SK-N-SH (cell line): Measurements from ENCODE around the gene TRMU. TPM values are rescaled to one million over a fixed set of nuclear protein-coding genes. Genes with fewer than 3 reads are reported as not detected.

ENCODE experiments used
- CTCF ChIA-PET: fragments of 300-600, 350-600 bp; formaldehyde crosslinking; extraction: SDS; loops from one replicate; lab custom pipeline; 2021; lab: Yijun Ruan, JAX
- POLR2A ChIA-PET: fragments of 350-600 bp; sonication (Branson Sonifier 250); formaldehyde crosslinking; extraction: SDS; loops from one replicate; lab custom pipeline; 2020; ENCODE audit warnings: antibody characterized with exemption, inconsistent platforms; lab: Yijun Ruan, JAX
- DNase-seq: peaks from one replicate; pipeline ENCODE4 v3.0.0; 2012
- H2AFZ ChIP-seq: fragments of 200-600 bp; sonication (generic); 2 replicates; pipeline ENCODE4 v1.8.1; 2016; ENCODE audit warnings: antibody characterized with exemption, mild to moderate bottlenecking, low read depth
- H3F3A ChIP-seq: fragments of 200-600 bp; sonication (generic); replicated peaks from 2 replicates; pipeline ENCODE3; 2016; ENCODE audit warnings: antibody characterized with exemption, mild to moderate bottlenecking; ENCODE audit not compliant: insufficient read depth
- H3K27ac ChIP-seq, 2 experiments: fragments of 200-500 bp in 1 of 2; fragments of 200-600 bp in 1 of 2; sonication (Bioruptor generic) in 1 of 2; sonication (generic), shearing (Covaris generic) in 1 of 2; 2 replicates each; pipeline versions ENCODE4 v1.5.1 to v1.6.1; 2014 to 2016; ENCODE audit warnings: low read depth in 2 of 2, inconsistent platforms in 1 of 2, low read length in 1 of 2, mild to moderate bottlenecking in 1 of 2, mixed read lengths in 1 of 2
- H3K27me3 ChIP-seq: fragments of 200-600 bp; sonication (generic), shearing (Covaris generic); 2 replicates; pipeline ENCODE4 v1.6.1; 2016; ENCODE audit warnings: mixed run types; ENCODE audit not compliant: insufficient read depth
- H3K36me3 ChIP-seq, 2 experiments: fragments of 200-500 bp in 1 of 2; fragments of 200-600 bp in 1 of 2; sonication (Bioruptor generic) in 1 of 2; sonication (generic) in 1 of 2; replicated peaks in 1 of 2; 2 replicates each; pipeline versions ENCODE3 to v1.5.1; 2014 to 2016; ENCODE audit warnings: low read length in 1 of 2, mild to moderate bottlenecking in 1 of 2; ENCODE audit not compliant: insufficient read depth in 2 of 2, control insufficient read depth in 1 of 2
- H3K4me1 ChIP-seq, 2 experiments: fragments of 200-500 bp in 1 of 2; fragments of 200-600 bp in 1 of 2; sonication (Bioruptor generic) in 1 of 2; sonication (generic), shearing (Covaris generic) in 1 of 2; 2 replicates each; pipeline versions ENCODE4 v1.5.1 to v1.6.1; 2014 to 2016; ENCODE audit warnings: low read depth in 1 of 2, low read length in 1 of 2, mixed run types in 1 of 2; ENCODE audit not compliant: insufficient read depth in 2 of 2, control insufficient read depth in 1 of 2
- H3K4me2 ChIP-seq: fragments of 200-600 bp; sonication (generic), shearing (Covaris generic); 2 replicates; pipeline ENCODE4 v1.6.1; 2017; ENCODE audit warnings: mixed run types
- H3K4me3 ChIP-seq, 2 experiments: fragments of 200-500 bp in 1 of 2; fragments of 200-600 bp in 1 of 2; sonication (Bioruptor generic) in 1 of 2; sonication (generic), shearing (Covaris generic) in 1 of 2; 2 replicates each; pipeline versions ENCODE4 v1.5.1 to v1.8.1; 2014 to 2016; ENCODE audit warnings: low read depth in 2 of 2, inconsistent platforms in 1 of 2, low read length in 1 of 2, mild to moderate bottlenecking in 1 of 2, mixed read lengths in 1 of 2, moderate library complexity in 1 of 2
- H3K79me2 ChIP-seq: fragments of 200-600 bp; sonication (generic); 2 replicates; pipeline ENCODE4 v1.8.1; 2017; ENCODE audit warnings: mild to moderate bottlenecking; ENCODE audit not compliant: insufficient read depth
- H3K9ac ChIP-seq: fragments of 200-600 bp; sonication (generic); 2 replicates; pipeline ENCODE4 v1.6.1; 2017; ENCODE audit warnings: mixed run types
- H3K9me2 ChIP-seq: fragments of 200-600 bp; sonication (generic); 2 replicates; pipeline ENCODE4 v1.6.1; 2017; ENCODE audit warnings: mixed run types
- H3K9me3 ChIP-seq: fragments of 200-600 bp; sonication (generic); 2 replicates; pipeline ENCODE4 v1.6.1; 2017; ENCODE audit warnings: mixed run types, mild to moderate bottlenecking, moderate library complexity
- H4K20me1 ChIP-seq: fragments of 200-600 bp; sonication (generic); 2 replicates; pipeline ENCODE4 v1.6.1; 2017; ENCODE audit warnings: mild to moderate bottlenecking, mixed run types; ENCODE audit not compliant: insufficient read depth
- CTCF ChIP-seq: fragments of 200-600 bp; sonication (generic); IDR thresholded peaks from 2 replicates; pipeline ENCODE4 v1.6.1; 2017; ENCODE audit warnings: antibody characterized with exemption, mild to moderate bottlenecking, moderate library complexity
- ELF1 ChIP-seq: IDR thresholded peaks from 2 replicates; pipeline ENCODE4 v1.4.0; 2012
- FOSL2 ChIP-seq: IDR thresholded peaks from 2 replicates; pipeline ENCODE4 v1.4.0; 2012; ENCODE audit warnings: low read depth, mild to moderate bottlenecking, moderate library complexity, borderline replicate concordance
- FOXJ3 ChIP-seq: sonication (generic); formaldehyde crosslinking; IDR thresholded peaks from 2 replicates; pipeline ENCODE4 v1.5.1; 2020; ENCODE audit warnings: mild to moderate bottlenecking, missing genetic modification reagents
- FOXM1 ChIP-seq: IDR thresholded peaks from 2 replicates; pipeline ENCODE4 v1.4.0; 2012; ENCODE audit warnings: low read depth, mild to moderate bottlenecking
- JUND ChIP-seq: IDR thresholded peaks from 2 replicates; pipeline ENCODE4 v1.4.0; 2012
- MAX ChIP-seq: IDR thresholded peaks from 2 replicates; pipeline ENCODE4 v1.4.0; 2012; ENCODE audit warnings: low read depth
- MXI1 ChIP-seq: IDR thresholded peaks from 2 replicates; pipeline ENCODE4 v1.6.1; 2012; ENCODE audit warnings: mild to moderate bottlenecking, low read depth, low read length, improper control_type of control experiment
- POLR2AphosphoS5 ChIP-seq: IDR thresholded peaks from 2 replicates; pipeline ENCODE4 v1.6.1; 2012; ENCODE audit warnings: low read depth, low read length
- RAD21 ChIP-seq: IDR thresholded peaks from 2 replicates; pipeline ENCODE4 v1.6.1; 2012; ENCODE audit warnings: mild to moderate bottlenecking, low read length
- RFX5 ChIP-seq: IDR thresholded peaks from 2 replicates; pipeline ENCODE4 v1.6.1; 2012; ENCODE audit warnings: mild to moderate bottlenecking, improper control_type of control experiment, low read length
- RXRA ChIP-seq: IDR thresholded peaks from 2 replicates; pipeline ENCODE4 v1.4.0; 2012; ENCODE audit warnings: low read depth, mild to moderate bottlenecking, borderline replicate concordance
- TAF1 ChIP-seq: IDR thresholded peaks from 2 replicates; pipeline ENCODE4 v1.6.1; 2012; ENCODE audit warnings: low read depth, mild to moderate bottlenecking, low read length, moderate library complexity, borderline replicate concordance
- TCF12 ChIP-seq: IDR thresholded peaks from 2 replicates; pipeline ENCODE4 v1.4.0; 2012
- USF2 ChIP-seq: fragments of 150-350 bp; IDR thresholded peaks from 2 replicates; pipeline ENCODE4 v1.6.1; 2017; ENCODE audit warnings: antibody characterized with exemption, low read length, low read depth, borderline replicate concordance
- WGBS: methylation state at CpG from one replicate; pipeline ENCODE4 v1.1.6; 2017; ENCODE audit warnings: low lambda C conversion rate; 5-methylcytosine and 5-hydroxymethylcytosine counted together
- polyA plus RNA-seq, 3 experiments: library from polyadenylated mRNA; depleted of rRNA; stranded (reverse); fragments of >200 nt; gene quantifications; 2 replicates each; pipeline ENCODE4 v1.2.3, GENCODE V29; 2012
- TF ChIP-seq, protein P1 (sequence below): fragments of 150-350 bp; IDR thresholded peaks from 2 replicates; pipeline ENCODE4 v1.6.1; 2016; ENCODE audit warnings: mild to moderate bottlenecking, low read depth, low read length

Gene TRMU
- polyA plus RNA-seq, 1 of the 3 experiments (the other 2 are of a cell fraction), result 47.1 TPM

- peaks cover 5% of the 10 kb centered on the region for H3F3A ChIP-seq
- no peak overlapping the region for H3K4me2 ChIP-seq
- peaks cover 12% of the 10 kb centered on the region; the same call in 1 of the 2 replicates for H4K20me1 ChIP-seq
- CTCF ChIA-PET, result interaction anchor here (1.3 to 8.4 kb wide), 3 partner anchors 9 to 183 kb away, joined by 3 to 70 read pairs (median 20); no protein-coding TSS in a partner anchor
- TF ChIP-seq POLR2AphosphoS5, result no peak
- TF ChIP-seq FOSL2, result no peak
- no peak for TF ChIP-seq TCF12
- no peak for TF ChIP-seq MXI1
- no peak for TF ChIP-seq FOXJ3 (CRISPR knock-in tag)
- TF ChIP-seq RFX5, result no peak
- TF ChIP-seq MAX, result no peak
- TF ChIP-seq CTCF, result no peak
- no peak for TF ChIP-seq RXRA
- no peak for TF ChIP-seq ELF1
- no peak for TF ChIP-seq USF2
- TF ChIP-seq, protein P1, sequence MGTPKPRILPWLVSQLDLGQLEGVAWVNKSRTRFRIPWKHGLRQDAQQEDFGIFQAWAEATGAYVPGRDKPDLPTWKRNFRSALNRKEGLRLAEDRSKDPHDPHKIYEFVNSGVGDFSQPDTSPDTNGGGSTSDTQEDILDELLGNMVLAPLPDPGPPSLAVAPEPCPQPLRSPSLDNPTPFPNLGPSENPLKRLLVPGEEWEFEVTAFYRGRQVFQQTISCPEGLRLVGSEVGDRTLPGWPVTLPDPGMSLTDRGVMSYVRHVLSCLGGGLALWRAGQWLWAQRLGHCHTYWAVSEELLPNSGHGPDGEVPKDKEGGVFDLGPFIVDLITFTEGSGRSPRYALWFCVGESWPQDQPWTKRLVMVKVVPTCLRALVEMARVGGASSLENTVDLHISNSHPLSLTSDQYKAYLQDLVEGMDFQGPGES, result no peak
- no peak for TF ChIP-seq JUND
- no peak for TF ChIP-seq RAD21
- no peak for TF ChIP-seq TAF1
- TF ChIP-seq FOXM1, result no peak
- TF ChIP-seq, all 33 proteins: peak for 0
- no peaks in the 10 kb centered on the region for H3K9me2 ChIP-seq
- no peaks in the 10 kb centered on the region for H3K79me2 ChIP-seq
- no peak overlapping the region for H3K9ac ChIP-seq
- H3K4me3 ChIP-seq, result no peak overlapping the region
- no peaks in the 10 kb centered on the region for H3K9me3 ChIP-seq
- no peaks in the 10 kb centered on the region for H3K27me3 ChIP-seq
- POLR2A ChIA-PET, result no interaction called here
- peaks cover 3 to 27% of the 10 kb centered on the region in 2 experiments for H3K36me3 ChIP-seq
- no peak overlapping the region for H3K27ac ChIP-seq
- H3K4me1 ChIP-seq, result no peaks in the 10 kb centered on the region
- H2AFZ ChIP-seq, result no peak overlapping the region
- WGBS, result 96% methylated on average over 6 of the region's 14 CpGs
- no peak for DNase-seq
Observed at GRCh38 chr22:46359362-46359761, 23.8 kb downstream of the TRMU start.
